HG03103 (cell line): Measurements from ENCODE around the gene SLC9B2.

Source experiments
- ATAC-seq: cut with Tn5 transposase; IDR thresholded peaks from one replicate; pipeline ENCODE4 v1.9.1; 2021; ENCODE audit warnings: low read depth; ENCODE audit not compliant: unreplicated experiment

SLC9B2 gene, protein sequence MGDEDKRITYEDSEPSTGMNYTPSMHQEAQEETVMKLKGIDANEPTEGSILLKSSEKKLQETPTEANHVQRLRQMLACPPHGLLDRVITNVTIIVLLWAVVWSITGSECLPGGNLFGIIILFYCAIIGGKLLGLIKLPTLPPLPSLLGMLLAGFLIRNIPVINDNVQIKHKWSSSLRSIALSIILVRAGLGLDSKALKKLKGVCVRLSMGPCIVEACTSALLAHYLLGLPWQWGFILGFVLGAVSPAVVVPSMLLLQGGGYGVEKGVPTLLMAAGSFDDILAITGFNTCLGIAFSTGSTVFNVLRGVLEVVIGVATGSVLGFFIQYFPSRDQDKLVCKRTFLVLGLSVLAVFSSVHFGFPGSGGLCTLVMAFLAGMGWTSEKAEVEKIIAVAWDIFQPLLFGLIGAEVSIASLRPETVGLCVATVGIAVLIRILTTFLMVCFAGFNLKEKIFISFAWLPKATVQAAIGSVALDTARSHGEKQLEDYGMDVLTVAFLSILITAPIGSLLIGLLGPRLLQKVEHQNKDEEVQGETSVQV

DNA sequence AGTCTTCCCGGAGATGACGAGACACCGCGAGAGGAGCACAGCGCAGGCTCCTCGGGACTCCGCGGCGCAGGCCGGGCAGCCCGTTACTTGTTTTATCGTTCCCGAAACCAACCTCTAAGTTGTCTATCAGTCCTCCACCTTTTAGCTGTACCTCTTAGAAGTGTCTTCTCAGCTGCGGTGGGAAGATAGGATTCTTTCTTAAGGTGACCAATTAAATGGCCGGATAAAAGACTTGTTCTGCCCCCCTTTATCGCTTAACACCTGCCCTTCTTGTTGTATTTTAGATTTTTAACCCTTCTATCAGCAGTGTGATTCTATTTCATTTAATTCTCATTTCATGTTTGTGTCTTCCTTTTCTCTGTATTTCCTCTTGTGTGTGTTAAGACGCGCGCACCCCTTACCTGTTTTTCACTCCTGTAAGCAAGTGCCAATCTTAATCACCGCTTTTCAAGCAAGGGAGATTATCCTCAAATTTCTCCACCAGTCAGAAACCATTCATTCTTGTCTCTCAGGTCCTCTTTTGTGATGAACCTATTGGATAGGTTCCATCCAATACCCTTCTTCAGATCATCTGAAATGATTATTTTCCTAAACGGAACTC, at the start of gene SLC9B2:
Gene SLC9B2, minus strand, starts transcription at position 15 of the 601 bp plus-strand sequence. CDS start 9,211 bp downstream, outside the sequence.
- ATAC-seq = peak; percentile 34

DNA sequence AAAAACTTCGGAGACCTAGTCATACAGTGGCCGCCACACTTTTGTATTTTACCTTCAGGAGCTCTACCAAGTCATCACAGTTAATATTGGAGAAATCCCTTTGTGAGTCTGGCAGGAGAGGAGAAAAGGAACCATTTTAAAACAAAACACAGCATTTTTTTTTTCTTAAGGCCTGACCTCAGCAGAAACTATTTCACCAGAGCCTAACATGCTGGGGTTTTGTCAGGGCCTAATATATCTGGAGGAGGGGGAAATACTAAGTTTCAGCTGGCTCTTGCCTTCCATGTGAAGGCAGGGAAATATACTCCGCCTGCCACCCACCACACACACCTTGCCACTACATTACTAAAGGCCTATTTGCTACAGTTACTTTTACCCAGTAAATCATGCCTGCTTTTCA, 49.6 kb upstream of the SLC9B2 start:
- no peak for ATAC-seq

DNA sequence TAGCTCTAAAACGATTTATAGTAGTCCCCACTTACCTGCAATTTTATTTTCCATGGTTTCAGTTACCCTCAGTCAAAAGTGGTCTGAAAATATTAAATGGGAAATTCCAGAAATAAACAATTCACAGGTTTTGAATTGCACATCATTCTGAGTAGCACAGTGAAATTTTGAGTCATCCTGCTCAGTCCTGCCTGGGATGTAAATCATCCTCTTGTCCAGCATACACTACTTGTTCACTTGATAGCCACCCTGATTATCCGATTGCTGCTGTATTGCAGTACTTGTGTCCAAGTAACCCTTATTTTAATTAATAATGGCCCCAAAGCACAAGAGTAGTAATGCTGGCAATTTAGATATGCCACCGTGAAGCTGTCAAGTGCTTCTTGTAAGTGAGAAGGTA, 46.6 kb upstream of the SLC9B2 start:
- no peak for ATAC-seq

DNA sequence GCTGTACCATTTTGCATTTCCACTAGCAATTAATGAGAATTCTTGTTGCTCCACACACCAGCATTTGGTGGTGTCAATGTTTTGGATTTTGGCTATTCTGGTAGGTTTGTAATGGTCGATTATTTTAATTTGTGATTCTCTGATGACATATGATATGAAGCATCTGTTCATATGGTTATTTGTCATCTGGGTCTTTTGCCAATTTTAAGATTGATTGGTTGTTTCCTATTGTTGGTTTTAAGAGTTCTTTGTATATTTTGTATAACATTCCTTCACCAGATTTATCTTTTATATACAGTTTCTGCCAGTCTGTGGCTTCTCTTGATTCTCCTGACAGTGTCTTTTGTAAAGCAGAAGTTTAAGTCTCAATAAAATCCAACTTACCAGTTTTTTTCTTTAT, 41.6 kb upstream of the SLC9B2 start:
- no peak for ATAC-seq

DNA sequence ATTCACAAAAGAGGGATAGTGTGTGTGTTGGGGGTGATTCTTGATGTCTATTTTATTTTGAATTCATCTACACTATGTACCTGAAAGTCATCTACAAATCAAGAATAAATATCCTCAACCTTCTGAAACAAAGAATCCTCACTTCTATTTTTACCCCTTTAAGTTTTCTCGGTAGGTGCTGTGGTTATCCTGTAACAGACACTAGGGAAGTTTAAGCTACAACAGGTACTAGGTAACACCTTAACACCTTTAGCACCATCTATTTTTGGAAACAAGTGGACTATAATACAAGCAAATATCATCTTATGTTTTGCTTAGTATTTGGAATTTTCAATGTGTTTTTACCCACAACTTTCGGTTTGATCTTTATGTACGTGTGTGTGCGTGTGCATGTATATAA, 35.0 kb upstream of the SLC9B2 start:
- no peak for ATAC-seq

DNA sequence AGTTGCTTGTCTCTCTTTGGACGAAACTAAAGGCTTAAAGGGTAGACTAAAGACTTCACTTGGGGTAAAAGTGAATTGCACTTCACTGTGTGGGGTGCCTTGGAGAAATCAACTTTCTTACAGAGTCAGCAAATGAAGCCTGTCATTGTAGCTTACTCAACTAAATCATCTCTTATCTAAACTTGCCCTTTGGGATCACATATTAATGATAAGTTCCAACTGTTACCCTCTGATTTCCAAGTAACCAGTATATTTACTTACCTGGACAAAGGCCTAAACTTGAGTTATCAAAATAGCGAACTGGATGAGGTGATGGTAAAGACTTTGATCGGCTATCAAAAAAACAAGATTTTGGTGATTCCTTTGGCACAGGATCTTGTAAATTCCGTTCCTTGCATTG, 32.0 kb upstream of the SLC9B2 start:
- ATAC-seq = no peak

DNA sequence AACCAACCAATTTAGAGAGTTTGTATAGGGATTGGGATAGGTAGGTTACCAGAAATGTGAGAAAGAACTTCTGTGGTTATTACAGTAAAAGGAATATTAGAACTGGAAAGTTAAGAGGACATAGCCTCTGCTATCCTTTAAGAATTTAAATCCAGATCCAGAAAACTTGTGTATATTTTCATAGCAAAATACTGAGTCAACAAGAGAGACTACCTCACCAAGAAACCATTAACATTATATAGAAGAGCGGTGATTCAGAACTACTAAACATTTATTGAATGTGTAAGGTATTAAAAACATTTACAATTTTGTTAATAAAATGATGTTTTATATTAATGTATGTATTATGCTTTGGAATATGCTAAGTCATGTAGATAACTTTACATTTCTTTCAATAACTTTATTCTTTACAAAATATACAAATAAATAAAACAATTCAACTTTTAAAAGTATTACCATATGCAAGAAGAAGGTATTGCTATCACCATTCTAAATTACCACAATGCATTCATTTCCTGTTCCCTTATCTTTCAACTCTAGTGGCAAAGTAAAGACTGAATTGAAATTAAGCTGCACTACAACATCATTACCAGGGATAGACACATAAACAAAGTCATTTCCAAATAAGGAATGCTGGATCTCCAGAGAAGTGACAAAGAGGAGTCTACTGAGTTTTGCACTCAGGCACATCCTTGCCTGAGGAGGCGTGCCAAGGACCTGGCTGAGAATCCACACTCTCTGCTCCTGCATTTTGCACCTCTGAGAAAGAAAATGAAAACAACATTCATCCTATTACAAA, 29.2 kb upstream of the SLC9B2 start:
- ATAC-seq = no peak

DNA sequence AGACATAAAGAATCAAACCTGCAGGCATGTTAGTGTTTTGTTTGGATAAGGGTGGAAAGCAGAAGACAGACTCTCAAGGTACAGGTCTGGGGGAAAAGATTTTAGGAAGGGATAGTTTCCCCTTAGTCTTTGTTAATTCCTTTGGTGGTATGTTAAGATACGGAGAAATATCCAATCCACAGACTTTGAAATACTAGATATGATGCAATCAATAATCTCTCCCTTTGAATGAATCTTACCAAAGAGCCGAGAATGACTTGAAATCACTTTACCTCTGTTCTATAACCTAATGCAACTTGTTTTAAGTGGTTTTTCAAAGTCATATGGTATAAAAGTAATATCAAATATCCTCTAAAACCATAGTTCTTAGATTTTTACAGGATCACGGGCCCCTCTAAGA, 28.3 kb upstream of the SLC9B2 start:
- no peak for ATAC-seq

DNA sequence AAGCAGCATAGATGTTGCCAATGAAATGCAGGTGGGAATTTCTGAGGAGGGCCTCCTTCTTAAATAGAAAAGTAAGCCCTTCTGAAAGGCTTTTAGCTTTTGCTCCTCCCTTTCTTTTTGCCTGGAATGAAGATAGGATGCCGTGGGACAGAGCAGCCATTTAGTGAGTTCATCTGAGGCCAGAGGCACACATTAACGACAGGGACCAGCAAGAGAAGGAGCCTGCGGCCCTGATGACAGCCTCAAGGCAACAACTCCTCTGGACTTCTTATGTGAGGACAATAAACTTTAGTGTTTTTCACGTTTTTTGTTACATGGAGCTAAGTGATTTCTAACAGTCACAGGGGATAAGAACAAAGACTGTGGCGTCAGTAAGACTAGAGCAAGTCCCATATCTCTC, 24.1 kb upstream of the SLC9B2 start:
- no peak for ATAC-seq

DNA sequence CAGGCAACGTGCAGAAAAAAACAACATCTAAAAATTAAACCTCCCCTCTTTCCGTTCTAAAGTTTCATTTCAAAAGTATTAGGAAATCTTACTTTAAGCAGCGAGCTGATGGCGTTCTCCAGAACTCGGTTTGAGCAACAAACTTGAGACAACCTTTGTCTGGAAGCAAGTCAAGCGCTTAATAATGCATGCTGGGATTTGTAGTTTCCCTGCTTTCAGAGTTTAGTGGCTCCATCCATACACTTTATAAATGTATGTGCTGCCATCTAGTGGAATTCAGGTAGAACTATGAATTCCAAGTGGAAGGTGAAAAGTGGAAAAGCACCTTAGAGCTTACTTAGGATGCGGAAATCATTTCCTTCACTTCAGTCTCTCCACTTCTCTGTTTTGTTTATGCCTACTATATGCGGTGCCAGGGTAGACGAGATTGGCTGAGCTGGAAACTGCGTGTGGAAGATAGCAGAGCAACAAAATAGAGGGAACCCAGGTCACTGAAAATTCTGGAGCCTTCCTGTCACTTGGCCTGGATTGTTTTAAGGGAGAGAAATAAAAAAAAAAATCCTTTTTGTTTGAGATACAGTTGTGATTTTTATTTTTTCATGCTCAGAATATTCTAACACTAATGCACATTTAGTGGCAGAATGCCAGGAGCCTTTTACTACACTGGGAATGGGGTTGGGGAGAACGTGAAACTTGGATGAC, 23.3 kb upstream of the SLC9B2 start, which contains the start of gene BDH2:
Gene BDH2, minus strand, starts transcription at position 144 of the 702 bp plus-strand sequence. CDS start 3,580 bp downstream, outside the sequence.
- peak; percentile 95 for ATAC-seq

DNA sequence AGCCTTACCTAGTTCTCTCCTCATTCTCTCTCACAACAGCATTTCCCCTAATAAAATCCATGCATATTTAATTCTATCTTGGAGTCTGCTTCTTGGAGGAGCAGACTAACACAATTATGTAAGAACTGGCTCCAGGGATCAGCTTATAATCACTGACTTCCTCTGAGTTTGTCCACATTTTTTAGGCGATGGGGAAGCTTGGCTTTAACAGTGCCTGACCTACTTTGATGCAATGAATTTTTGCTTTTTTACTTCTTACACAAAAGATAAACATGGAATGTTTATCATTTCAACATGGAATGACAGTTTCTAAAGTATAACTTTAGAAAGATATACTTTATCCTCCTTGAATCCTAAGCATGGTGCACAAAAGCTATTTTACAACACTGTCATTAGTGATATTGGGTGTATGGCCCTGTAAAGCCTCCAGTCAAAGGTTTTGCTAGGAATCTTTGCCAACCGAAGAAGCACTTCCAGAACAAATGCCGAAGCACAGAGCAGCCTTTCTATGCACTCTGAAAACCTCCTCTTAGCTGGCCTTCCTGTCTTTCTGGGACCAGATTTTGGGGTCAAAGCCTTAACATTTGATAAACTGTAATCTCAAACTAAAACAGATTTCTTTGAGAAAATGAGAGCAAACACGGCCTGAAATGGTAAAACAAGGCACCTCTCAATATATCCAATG, 22.3 kb upstream of the SLC9B2 start:
- no peak for ATAC-seq

DNA sequence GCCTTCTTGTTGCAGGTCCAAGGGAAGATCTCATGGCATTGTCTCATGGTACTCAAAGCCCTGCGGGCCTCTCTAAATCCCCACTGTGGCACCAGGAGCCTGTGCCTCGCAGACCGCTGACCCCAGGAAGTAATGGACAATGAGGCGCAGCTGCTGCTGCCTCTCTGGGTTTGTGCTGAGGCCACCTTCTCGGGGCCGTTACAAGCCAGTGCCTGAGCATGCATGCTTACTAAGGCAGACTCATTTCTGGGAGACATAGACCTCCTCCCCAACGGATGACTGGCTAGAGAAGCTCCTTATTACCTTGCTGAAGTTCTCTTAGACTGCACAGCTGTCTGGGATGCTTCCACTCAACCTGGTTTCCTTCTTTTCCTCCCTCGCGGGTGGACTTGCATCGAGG, 21.8 kb upstream of the SLC9B2 start:
- no peak for ATAC-seq

DNA sequence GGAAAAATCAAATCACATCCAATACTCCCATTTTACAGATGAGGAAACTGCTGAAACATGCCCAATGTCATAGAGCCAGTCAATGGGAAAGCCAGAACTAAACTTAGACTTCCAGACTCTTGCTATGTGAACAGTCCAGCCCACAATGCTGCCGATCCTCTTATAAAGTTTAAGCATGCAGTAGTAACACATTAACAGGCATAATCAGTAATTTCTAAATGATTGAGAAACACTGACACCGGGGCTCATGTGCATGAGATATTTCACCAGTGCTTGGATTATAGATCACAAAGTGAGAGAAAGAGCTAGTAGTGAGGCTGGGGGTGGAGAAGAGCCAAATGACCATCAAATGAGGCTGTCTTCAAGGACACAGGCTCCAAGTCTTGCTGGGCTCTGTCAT, 20.6 kb upstream of the SLC9B2 start:
- ATAC-seq = no peak

DNA sequence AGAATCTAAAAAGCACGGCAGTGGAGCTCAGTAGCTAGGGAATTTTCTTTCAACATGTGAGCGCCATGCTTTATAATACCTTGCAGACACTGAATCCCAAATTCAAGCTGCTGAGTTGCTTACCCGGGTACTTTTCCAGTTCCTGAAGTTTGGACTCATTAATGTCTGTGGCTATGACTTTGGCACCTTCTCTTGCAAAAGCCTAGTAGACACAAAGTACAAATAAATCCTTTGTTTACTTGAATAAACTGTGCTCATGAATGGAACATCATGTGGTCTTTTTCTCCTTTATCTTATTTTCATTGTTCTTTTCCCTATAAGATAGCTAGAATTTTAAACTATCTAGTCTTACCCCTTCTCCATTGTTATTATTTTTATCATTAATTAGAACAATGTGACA, 18.5 kb upstream of the SLC9B2 start:
- no peak for ATAC-seq

DNA sequence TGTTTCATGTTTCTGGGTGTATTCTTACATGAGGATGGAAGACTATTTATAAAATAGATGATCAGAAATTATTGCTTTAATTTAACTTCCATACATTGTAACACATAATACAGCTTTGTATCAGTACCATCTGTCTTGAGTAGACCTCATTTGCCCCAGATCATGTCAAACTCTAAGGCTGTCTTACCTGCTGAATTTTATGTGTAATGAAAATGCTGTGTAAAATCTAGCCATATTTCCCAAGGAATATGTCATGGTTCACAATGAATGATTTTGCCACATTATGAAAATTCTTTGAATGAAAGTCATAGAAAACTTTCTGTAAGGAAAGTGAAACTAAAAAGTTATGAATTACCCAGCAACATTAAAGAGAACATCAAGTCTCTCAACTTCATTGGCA, 15.7 kb upstream of the SLC9B2 start:
- no peak for ATAC-seq

DNA sequence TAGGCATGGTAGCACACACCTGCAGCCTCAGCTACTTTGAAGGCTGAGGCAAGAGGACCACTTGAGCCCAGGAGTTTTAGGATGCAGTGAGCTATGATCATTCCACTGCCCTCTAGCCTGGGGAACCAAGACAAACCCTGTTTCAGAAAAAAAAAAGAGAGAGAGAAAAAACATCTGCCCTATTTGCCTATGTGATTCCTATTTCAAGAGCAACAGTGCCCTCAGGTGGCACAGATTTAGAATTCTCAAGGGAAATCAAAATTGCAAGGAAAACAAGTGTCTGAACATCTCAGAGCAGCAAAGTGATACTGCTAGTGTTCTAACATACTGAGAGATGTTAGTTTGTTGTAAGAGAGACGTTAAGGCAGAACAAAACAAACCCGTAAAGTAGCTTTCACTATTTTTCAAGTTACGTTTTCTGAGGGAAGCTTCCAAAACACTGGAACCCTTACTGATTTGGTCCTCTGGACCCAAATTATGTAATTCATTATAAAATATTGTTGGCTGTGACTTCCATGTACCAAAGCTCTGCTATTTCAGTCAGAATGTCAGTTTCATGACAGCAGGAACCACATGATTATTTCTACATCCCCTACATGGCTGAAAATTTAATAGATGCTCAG, 15.2 kb upstream of the SLC9B2 start:
- ATAC-seq = peak; percentile 64

DNA sequence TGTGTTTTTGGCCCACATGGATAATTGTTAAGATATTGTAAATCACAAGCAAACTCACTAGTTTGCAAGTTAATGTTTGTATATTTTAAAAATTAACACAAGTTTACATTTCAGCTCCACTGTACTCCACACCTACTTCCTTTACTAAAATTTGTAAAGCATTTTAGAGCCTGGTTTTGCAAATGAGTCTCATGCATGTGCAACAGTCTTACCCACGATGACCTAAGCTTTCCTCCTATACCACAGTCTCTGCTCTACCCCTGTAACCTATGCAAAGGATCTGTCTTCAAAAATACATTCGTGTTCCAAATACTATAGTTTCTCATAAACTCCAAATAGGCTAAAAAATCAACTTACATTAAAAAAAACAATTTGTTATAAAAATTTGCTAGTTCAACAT, 12.9 kb upstream of the SLC9B2 start:
- no peak for ATAC-seq

DNA sequence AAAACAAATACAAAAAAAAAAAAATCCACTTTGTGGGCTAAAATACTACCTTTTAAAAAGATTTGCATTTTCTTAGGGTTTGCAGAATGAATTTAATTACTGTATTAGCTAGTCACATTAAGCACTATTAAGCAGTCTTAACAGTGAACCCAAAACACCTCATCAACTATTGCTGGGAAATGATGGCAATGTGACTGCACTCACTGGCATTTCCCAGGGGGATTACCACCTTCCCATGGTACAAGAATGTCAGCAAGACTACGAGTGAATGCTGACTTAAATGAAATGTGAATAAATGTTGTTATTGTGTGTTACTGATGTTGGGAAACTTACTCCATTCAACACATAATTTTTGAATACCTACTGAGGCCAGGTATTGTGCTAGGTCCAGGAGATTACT, 10.0 kb upstream of the SLC9B2 start:
- no peak for ATAC-seq

DNA sequence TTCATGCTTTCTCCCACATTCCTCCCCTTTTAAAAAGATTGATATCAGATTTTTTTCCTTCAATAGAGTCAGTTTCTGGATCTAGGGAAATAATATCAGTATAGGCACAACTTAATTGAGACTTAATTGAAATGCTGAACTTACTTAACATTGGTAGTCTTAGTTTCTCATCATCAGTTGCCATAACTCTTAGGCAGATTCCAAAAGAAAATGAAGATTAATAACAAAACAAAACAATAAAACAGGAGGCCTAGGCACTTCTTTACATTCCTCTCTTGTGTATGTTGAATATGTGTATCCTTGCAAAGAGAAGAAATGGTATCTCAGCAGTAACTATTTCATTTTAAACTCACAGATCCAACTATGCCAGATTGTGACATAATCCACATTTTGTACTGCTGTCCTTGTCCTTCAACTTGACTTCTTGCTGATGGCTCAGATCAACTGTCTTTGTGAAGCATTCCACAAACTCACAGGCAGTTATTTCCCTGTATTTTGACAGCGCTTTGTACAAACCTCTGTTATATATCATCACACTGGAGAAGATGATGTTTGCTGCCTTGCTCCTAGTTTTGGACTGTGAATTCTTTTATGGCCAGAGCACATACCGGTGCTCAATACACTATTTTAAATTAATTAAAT, 9.1 kb upstream of the SLC9B2 start:
- no peak for ATAC-seq
